ENCODE results near the gene FAXDC2. TPM values are rescaled to one million over a fixed set of nuclear protein-coding genes. Genes with fewer than 3 reads are reported as not detected.

Gene FAXDC2
- total and polyA plus RNA-seq, 2 of the 13 experiments (the other 11 are each of a cell fraction or from before 2014, with no cell fraction given) = 4.7 to 58.8 TPM

GRCh38 chr5:154857530-154858296 lies 7.3 kb upstream of the FAXDC2 start (continued):
- TF ChIP-seq CHD2 (IDR thresholded peaks at IDR 0.05; ENCODE audit: low read depth, low read length) (no peak), NKX3-1 (CRISPR knock-in tag; IDR thresholded peaks at IDR 0.05) (0 out of 2 replicates have a peak, but pooled peaks have one; percentile 24), SALL2 (CRISPR knock-in tag; IDR thresholded peaks at IDR 0.05) (no peak; the same call in 1 of the 2 replicates), ATF7 (IDR thresholded peaks at IDR 0.05) (no peak), ATF7 (CRISPR knock-in tag; IDR thresholded peaks at IDR 0.05) (no peak), MED8 (CRISPR knock-in tag; IDR thresholded peaks at IDR 0.05; ENCODE audit: insufficient replicate concordance) (no peak), SAP130 (CRISPR knock-in tag; IDR thresholded peaks at IDR 0.05; ENCODE audit: low read depth) (peak; percentile 70), ZNF124 (CRISPR knock-in tag; IDR thresholded peaks at IDR 0.05) (0 out of 2 replicates have a peak, but pooled peaks have one; percentile 40), ZNF274 (CRISPR knock-in tag; IDR thresholded peaks at IDR 0.05) (no peak), KDM5A (IDR thresholded peaks at IDR 0.05; ENCODE audit: borderline replicate concordance, low read length) (no peak), ZNF484 (CRISPR knock-in tag; IDR thresholded peaks at IDR 0.05; ENCODE audit: borderline replicate concordance, low read depth) (0 out of 2 replicates have a peak, but pooled peaks have one; percentile 51), ZNF639 (CRISPR knock-in tag; conservative IDR thresholded peaks at IDR 0.05) (no peak), ZNF362 (CRISPR knock-in tag; IDR thresholded peaks at IDR 0.05; ENCODE audit: borderline replicate concordance) (no peak; the same call in 1 of the 2 replicates), ZNF816 (CRISPR knock-in tag; IDR thresholded peaks at IDR 0.05; ENCODE audit: borderline replicate concordance) (peak; percentile 61; the same call in 1 of the 2 replicates), BCL3 (CRISPR knock-in tag; IDR thresholded peaks at IDR 0.05) (peak; percentile 90), MEF2D (CRISPR knock-in tag; IDR thresholded peaks at IDR 0.05) (no peak; the same call in none of the 2 replicates), ZNF503 (CRISPR knock-in tag; IDR thresholded peaks at IDR 0.05) (0 out of 2 replicates have a peak, but pooled peaks have one; percentile 20), PHF8 (CRISPR knock-in tag; IDR thresholded peaks at IDR 0.05) (peak; percentile 39), SKIL (CRISPR knock-in tag; IDR thresholded peaks at IDR 0.05; ENCODE audit: borderline replicate concordance) (no peak), KLF9 (CRISPR knock-in tag; IDR thresholded peaks at IDR 0.05; ENCODE audit: low read depth) (no peak)

Data from HepG2 (cell line).